Spinal cord (tissue), 10 donors: ENCODE data around the gene CHST4. TPM values are rescaled to one million over a fixed set of nuclear protein-coding genes. Genes with fewer than 3 reads are reported as not detected.
"Not testable (repeated sequence)": the region's sequence is repeated elsewhere in the genome, so short reads cannot be mapped to it uniquely, and the experiment has no call there.

ENCODE experiments used
- DNase-seq, 6 donors: peaks; one replicate each; pipeline versions ENCODE4 v3.0.0 to v3.0.0-alpha.2; 2013 to 2015; ENCODE audit warnings: low spot score in 6 of 6, low read depth in 4 of 6
- H3K27ac ChIP-seq: one replicate; pipeline ENCODE4 v1.5.1; 2013; ENCODE audit warnings: low read depth, low read length, control low read depth
- H3K27me3 ChIP-seq: one replicate; pipeline ENCODE4 v1.6.1; 2013; ENCODE audit warnings: low read length; ENCODE audit not compliant: control insufficient read depth, insufficient read depth
- H3K36me3 ChIP-seq: one replicate; pipeline ENCODE4 v1.6.1; 2013; ENCODE audit warnings: low read length; ENCODE audit not compliant: control insufficient read depth, insufficient read depth
- H3K4me1 ChIP-seq: one replicate; pipeline ENCODE4 v1.6.1; 2013; ENCODE audit warnings: low read length; ENCODE audit not compliant: control insufficient read depth, insufficient read depth
- H3K4me3 ChIP-seq: one replicate; pipeline ENCODE4 v1.5.1; 2013; ENCODE audit warnings: low read depth, low read length, control low read depth
- H3K9me3 ChIP-seq: one replicate; pipeline ENCODE4 v1.6.1; 2013; ENCODE audit warnings: low read length; ENCODE audit not compliant: control insufficient read depth, insufficient read depth
- WGBS: methylation state at CpG from one replicate; pipeline ENCODE4 v1.1.5; 2013; ENCODE audit warnings: missing lambda C conversion rate; ENCODE audit not compliant: insufficient coverage; 5-methylcytosine and 5-hydroxymethylcytosine counted together
- polyA plus RNA-seq, 2 donors: library from polyadenylated mRNA; unstranded; fragments of 120-200 nt; gene quantifications; one replicate each; pipeline ENCODE4 v1.2.1, GENCODE V29; 2013; ENCODE audit not compliant: insufficient read length in 2 of 2
- total RNA-seq, 2 donors: library from RNA; depleted of rRNA in 1 of 2; stranded (reverse); fragments of 120-200 nt in 1 of 2; fragments of >200 nt in 1 of 2; gene quantifications; one replicate each; pipeline versions ENCODE4 v1.2.3 to v1.2.4, GENCODE V29; 2013 to 2014
- donor health status: healthy.

The CHST4 gene
- total and polyA plus RNA-seq, 4 donors, result 0.25 to 0.50 (median 0.36) TPM

DNA sequence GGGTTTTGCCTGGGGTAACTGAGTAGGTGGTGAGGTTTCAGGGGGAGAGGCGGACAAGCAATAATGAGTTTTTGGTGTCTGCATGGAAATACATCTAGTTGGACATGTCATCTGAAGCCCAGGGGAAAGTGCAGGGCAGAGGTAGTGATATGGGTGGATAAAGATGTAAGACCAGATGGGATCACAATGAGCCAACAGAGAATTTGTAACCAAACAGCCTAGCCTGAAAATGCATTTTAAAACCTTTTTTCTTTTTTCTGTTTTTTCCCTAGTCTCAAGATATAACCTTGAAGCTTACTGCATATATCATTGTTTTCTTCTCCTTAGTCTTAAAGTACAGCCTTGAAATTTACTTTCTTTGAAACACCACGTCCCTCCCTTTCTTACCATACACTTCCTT lies 33.4 kb upstream of the CHST4 start:
- Histone ChIP-seq H3K4me1 (no peaks in the 10 kb centered on the region), H3K9me3 (no peaks in the 10 kb centered on the region), H3K4me3 (no peak overlapping the region), H3K27me3 (no peaks in the 10 kb centered on the region), H3K36me3 (no peaks in the 10 kb centered on the region), H3K27ac (no peak overlapping the region)
- WGBS, result 81% methylated on average over 1 of the region's 2 CpGs
- no peak for DNase-seq

- Histone ChIP-seq H3K4me1 (no peaks in the 10 kb centered on the region), H3K9me3 (no peaks in the 10 kb centered on the region), H3K36me3 (no peaks in the 10 kb centered on the region), H3K27me3 (no peaks in the 10 kb centered on the region), H3K27ac (no peak overlapping the region), H3K4me3 (no peak overlapping the region)
- 94% methylated on average over 2 of the region's 3 CpGs for WGBS
- no peak for DNase-seq
Observed at GRCh38 chr16:71493213-71493612, 33.0 kb upstream of the CHST4 start.

DNA sequence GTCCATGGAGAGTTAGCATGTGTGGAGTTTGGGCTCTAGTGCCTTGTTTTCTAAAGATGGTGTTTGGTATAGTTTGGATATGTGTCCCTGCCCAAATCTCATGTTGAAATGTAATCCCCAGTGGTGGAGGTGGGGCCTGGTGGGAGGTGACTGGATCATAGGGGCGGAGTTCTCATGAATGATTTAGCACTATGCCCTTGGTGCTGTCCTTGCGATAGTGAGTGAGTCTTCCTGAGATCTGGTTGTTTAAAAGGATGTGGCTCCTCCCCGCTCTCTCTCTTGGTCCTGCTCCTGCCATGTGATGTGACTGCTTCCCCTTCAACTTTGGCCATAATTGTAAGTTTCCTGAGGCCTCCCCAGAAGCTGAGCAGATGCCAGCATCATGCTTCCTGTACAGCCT lies 28.2 kb upstream of the CHST4 start:
- Histone ChIP-seq H3K27ac (no peak overlapping the region), H3K27me3 (no peaks in the 10 kb centered on the region), H3K9me3 (no peaks in the 10 kb centered on the region), H3K4me3 (no peak overlapping the region), H3K36me3 (no peaks in the 10 kb centered on the region), H3K4me1 (no peaks in the 10 kb centered on the region)
- no peak for DNase-seq
- 86% methylated on average over 3 of the region's 3 CpGs for WGBS

- WGBS, result 2% methylated on average over 3 of the region's 3 CpGs
- DNase-seq, result peak; percentile 24 to 92 (median 60)
- no peak overlapping the region for H3K27ac ChIP-seq
Observed at GRCh38 chr16:71499775-71500364, 26.4 kb upstream of the CHST4 start.

DNA sequence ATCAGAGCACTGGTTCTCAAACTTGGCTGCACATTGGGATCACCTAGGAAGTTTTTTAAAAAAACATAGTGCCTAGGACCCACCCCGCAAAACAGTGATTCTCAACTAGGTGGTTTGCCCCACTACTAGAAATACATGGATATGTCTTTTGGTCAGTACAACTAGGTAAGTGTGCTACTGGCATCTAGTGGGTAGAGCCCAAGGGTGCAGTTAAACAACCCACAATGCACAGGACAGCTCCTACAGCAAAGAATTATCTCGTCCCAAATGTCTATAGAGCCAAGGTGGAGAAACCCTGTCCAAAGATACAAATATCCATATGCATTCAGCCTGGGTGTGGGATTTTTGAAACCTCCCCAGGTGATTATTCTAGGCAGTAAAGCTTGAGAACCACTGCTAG lies 25.3 kb upstream of the CHST4 start:
- no peak for DNase-seq
- no peaks in the 10 kb centered on the region for H3K9me3 ChIP-seq
- H3K36me3 ChIP-seq, result no peaks in the 10 kb centered on the region
- H3K4me1 ChIP-seq, result no peaks in the 10 kb centered on the region
- H3K27ac ChIP-seq, result no peak overlapping the region
- WGBS, result 100% methylated on average over 1 of the region's 2 CpGs
- H3K4me3 ChIP-seq, result no peak overlapping the region
- no peaks in the 10 kb centered on the region for H3K27me3 ChIP-seq

More at GRCh38 chr16:71499775-71500364, 26.4 kb upstream of the CHST4 start:
- H3K27me3 ChIP-seq, result no peaks in the 10 kb centered on the region
- no peaks in the 10 kb centered on the region for H3K9me3 ChIP-seq
- H3K4me3 ChIP-seq, result no peak overlapping the region
- H3K4me1 ChIP-seq, result no peaks in the 10 kb centered on the region
- no peaks in the 10 kb centered on the region for H3K36me3 ChIP-seq

- Histone ChIP-seq H3K27ac (no peak overlapping the region), H3K27me3 (no peaks in the 10 kb centered on the region), H3K4me3 (no peak overlapping the region), H3K36me3 (no peaks in the 10 kb centered on the region), H3K9me3 (no peaks in the 10 kb centered on the region), H3K4me1 (no peaks in the 10 kb centered on the region)
- WGBS, result 60% methylated on average over 1 of the region's 3 CpGs
- no peak for DNase-seq
Observed at GRCh38 chr16:71501547-71501946, 24.7 kb upstream of the CHST4 start.

GRCh38 chr16:71504051-71504450 lies 22.2 kb upstream of the CHST4 start:
- not testable (repeated sequence) for H3K27me3 ChIP-seq, H3K4me1 ChIP-seq, H3K9me3 ChIP-seq, H3K36me3 ChIP-seq, DNase-seq, H3K27ac ChIP-seq, H3K4me3 ChIP-seq
- WGBS, result 95% methylated on average over 4 of the region's 7 CpGs

- no peaks in the 10 kb centered on the region for H3K4me1 ChIP-seq
- H3K27ac ChIP-seq, result no peak overlapping the region
- no peak overlapping the region for H3K4me3 ChIP-seq
- no peaks in the 10 kb centered on the region for H3K27me3 ChIP-seq
- H3K9me3 ChIP-seq, result no peaks in the 10 kb centered on the region
- WGBS, result 100% methylated on average over 1 of the region's 5 CpGs
- H3K36me3 ChIP-seq, result no peaks in the 10 kb centered on the region
- no peak for DNase-seq
Observed at GRCh38 chr16:71504901-71505300, 21.3 kb upstream of the CHST4 start.

GRCh38 chr16:71507061-71507460 lies 19.2 kb upstream of the CHST4 start:
- 60% methylated on average over 1 of the region's 1 CpG for WGBS
- Histone ChIP-seq H3K36me3 (no peaks in the 10 kb centered on the region), H3K27ac (no peak overlapping the region), H3K4me3 (no peak overlapping the region), H3K27me3 (no peaks in the 10 kb centered on the region), H3K4me1 (no peaks in the 10 kb centered on the region), H3K9me3 (peaks cover 2% of the 10 kb centered on the region)
- no peak for DNase-seq

- no peak for DNase-seq
- no peaks in the 10 kb centered on the region for H3K27me3 ChIP-seq
- no peak overlapping the region for H3K4me3 ChIP-seq
- H3K36me3 ChIP-seq, result no peaks in the 10 kb centered on the region
- no peaks in the 10 kb centered on the region for H3K4me1 ChIP-seq
- no CpG with 5 or more reads among the region's 1 CpG for WGBS
- H3K27ac ChIP-seq, result no peak overlapping the region
- peaks cover 2% of the 10 kb centered on the region for H3K9me3 ChIP-seq
Observed at GRCh38 chr16:71513302-71513701, 12.9 kb upstream of the CHST4 start.
